ENCODE measurements around the gene STK24.

Gene STK24

DNA sequence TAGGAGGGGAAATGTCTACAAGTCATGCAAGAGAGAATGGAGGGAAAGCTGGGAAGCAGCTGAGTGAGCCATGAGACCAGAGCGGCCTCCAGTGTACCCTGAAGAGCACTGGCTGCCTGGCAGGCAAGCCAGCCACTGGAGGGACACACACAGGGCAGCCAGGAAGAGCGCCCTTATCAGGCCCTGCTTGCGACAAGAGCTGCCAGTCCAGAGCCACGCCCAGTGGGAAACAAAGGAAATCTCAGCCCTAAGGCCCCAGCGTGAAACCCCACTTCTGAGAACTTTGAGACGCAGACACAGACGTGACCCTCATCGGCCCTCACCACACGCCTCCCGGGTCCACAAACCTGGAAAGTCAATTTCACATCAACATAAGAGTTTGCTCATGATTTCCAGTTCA is 105.0 kb downstream of the STK24 start:
- no peak for TF ChIP-seq CTCF (IDR thresholded peaks at IDR 0.05; ENCODE audit: low read depth, low read length, missing control alignments)
- H3K27ac ChIP-seq = no peak overlapping the region
- H3K4me3 ChIP-seq (ENCODE audit: low read depth, low read length) = no peak overlapping the region
- H3K27me3 ChIP-seq (replicated peaks) = no peaks in the 10 kb centered on the region
- H3K36me3 ChIP-seq (replicated peaks) = peaks cover 50% of the 10 kb centered on the region
- DNase-seq = no peak
- in situ Hi-C loops (cut with HindIII; ENCODE audit: low pct_ligation_motif_present, low sequenced_read_pairs) = no loop called here

DNA sequence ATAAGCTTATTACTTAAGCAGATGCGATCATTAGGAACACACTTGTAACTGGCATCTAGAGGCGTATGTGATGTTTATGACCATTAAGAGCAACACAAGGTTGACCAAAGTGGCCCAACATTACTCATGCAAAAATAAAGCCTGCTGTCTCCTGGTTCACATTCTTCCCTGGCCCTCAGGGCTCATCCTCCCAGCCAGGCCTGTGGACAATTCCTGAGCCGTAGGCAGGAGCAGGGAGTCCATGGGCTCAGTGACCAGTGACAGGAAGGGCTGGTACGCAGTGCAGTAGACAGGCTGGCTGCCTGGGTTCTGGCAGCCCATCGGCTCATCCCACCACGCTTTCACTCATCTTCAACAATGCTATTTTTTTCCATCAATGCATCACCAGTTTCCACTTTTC is 106.0 kb downstream of the STK24 start:
- H3K4me3 ChIP-seq (ENCODE audit: low read depth, low read length) = no peak overlapping the region
- no peak for TF ChIP-seq CTCF (IDR thresholded peaks at IDR 0.05; ENCODE audit: low read depth, low read length, missing control alignments)
- no peak for DNase-seq
- H3K27ac ChIP-seq = no peak overlapping the region
- in situ Hi-C loops (cut with HindIII; ENCODE audit: low pct_ligation_motif_present, low sequenced_read_pairs) = no loop called here
- H3K36me3 ChIP-seq (replicated peaks) = peaks cover 56% of the 10 kb centered on the region
- no peaks in the 10 kb centered on the region for H3K27me3 ChIP-seq (replicated peaks)

DNA sequence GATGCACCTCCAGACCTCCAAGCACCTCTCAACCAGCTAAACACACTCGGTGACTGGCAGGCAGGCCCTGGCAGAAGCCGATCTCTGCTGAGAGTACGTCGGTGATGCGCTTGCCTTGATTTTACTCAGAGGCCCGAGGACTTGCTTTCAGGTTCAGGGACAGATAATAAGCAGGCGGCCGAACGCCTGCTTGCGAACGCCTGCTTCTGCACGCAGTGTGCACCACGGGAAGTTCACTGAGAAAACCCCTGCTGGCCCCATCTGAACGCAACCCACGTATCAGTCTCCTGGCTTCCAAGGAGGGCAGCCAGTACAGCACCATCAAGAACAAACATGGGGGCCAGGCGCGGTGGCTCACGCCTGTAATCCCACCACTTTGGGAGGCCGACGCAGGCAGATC is 108.0 kb downstream of the STK24 start:
- no peak for TF ChIP-seq CTCF (IDR thresholded peaks at IDR 0.05; ENCODE audit: low read depth, low read length, missing control alignments)
- Histone ChIP-seq H3K36me3 (replicated peaks) (peaks cover 54% of the 10 kb centered on the region), H3K27me3 (replicated peaks) (no peaks in the 10 kb centered on the region), H3K27ac (no peak overlapping the region), H3K4me3 (ENCODE audit: low read depth, low read length) (no peak overlapping the region)
- in situ Hi-C loops (cut with HindIII; ENCODE audit: low pct_ligation_motif_present, low sequenced_read_pairs) = no loop called here
- no peak for DNase-seq

DNA sequence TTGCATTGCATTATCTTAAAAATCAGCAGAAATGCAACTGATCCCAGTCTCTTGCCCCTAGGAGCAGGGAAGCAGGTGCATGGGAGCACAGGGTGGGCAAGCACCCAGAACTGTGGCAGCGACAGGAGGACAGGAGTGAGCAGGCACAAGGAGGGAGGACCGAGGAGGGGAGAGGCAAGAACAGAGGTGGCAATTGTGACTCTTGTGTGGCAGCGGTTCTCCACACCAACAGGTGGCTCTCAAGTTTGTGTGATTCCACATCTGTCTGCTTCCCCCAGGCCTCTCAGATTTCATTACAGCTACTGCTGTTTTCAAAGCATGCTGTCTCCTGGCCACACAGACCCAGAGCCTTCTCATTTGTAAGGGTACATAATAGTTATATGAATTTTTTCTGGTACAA is 108.5 kb downstream of the STK24 start:
- DNase-seq = no peak
- no peak for TF ChIP-seq CTCF (IDR thresholded peaks at IDR 0.05; ENCODE audit: low read depth, low read length, missing control alignments)
- peaks cover 53% of the 10 kb centered on the region for H3K36me3 ChIP-seq (replicated peaks)

GRCh38 chr13:98467263-98467985 is 109.5 kb downstream of the STK24 start:
- H3K27ac ChIP-seq = no peak overlapping the region
- no peak overlapping the region for H3K4me3 ChIP-seq (ENCODE audit: low read depth, low read length)
- H3K27me3 ChIP-seq (replicated peaks) = no peaks in the 10 kb centered on the region
- TF ChIP-seq CTCF (IDR thresholded peaks at IDR 0.05; ENCODE audit: low read depth, low read length, missing control alignments) = no peak
- H3K36me3 ChIP-seq (replicated peaks) = peaks cover 54% of the 10 kb centered on the region
- in situ Hi-C loops (cut with HindIII; ENCODE audit: low pct_ligation_motif_present, low sequenced_read_pairs) = no loop called here
- DNase-seq = no peak

More for the DNA sequence above, 108.5 kb downstream of the STK24 start:
- in situ Hi-C loops (cut with HindIII; ENCODE audit: low pct_ligation_motif_present, low sequenced_read_pairs) = no loop called here
- Histone ChIP-seq H3K27me3 (replicated peaks) (no peaks in the 10 kb centered on the region), H3K4me3 (ENCODE audit: low read depth, low read length) (no peak overlapping the region), H3K27ac (no peak overlapping the region)
